ENCODE results near the gene COL24A1. TPM values are rescaled to one million over a fixed set of nuclear protein-coding genes. Genes with fewer than 3 reads are reported as not detected.

The COL24A1 gene
- total and polyA plus RNA-seq, 4 donors, result 0.33 to 16.7 (median 0.67) TPM

DNA sequence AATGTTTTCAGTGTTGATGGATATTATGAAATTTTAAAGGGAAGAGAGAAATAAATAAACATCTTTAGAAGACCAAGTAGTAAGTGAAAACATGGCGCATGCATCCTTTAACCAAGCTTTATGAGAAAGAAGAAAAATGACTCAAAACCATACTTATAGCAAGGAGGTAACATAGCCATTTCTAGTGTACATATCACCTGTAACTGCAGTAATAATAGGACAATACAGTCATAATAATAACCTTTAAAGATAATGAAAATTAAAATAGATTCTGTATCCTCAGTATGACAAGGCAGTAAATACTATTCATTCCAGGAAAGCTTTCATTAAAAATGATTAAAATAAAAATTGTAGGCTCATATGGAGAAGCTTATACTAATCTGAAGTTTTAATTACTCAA, 141.2 kb downstream of the COL24A1 start:
- Histone ChIP-seq H3K4me3 (no peak overlapping the region), H3K27ac (ENCODE audit: low read depth in 1 of 2, low read length in 1 of 2) (no peak overlapping the region), H3K4me1 (ENCODE audit: control insufficient read depth in 5 of 5, insufficient read depth in 5 of 5, low read length in 5 of 5) (peaks cover 0 to 5% (median 0%) of the 10 kb centered on the region in 5 donors), H3K9me3 (ENCODE audit: control insufficient read depth in 4 of 4, insufficient read depth in 3 of 4, low read length in 3 of 4) (no peaks in the 10 kb centered on the region), H3K36me3 (ENCODE audit: control insufficient read depth in 4 of 4, insufficient read depth in 4 of 4, low read length in 4 of 4) (peaks cover 0 to 15% (median 5%) of the 10 kb centered on the region in 4 donors), H3K27me3 (ENCODE audit: control insufficient read depth in 3 of 3, insufficient read depth in 3 of 3, low read length in 2 of 3) (no peaks in the 10 kb centered on the region), H3K9ac (ENCODE audit: insufficient read depth in 1 of 2, low read length in 2 of 2) (no peak overlapping the region)
- ATAC-seq (ENCODE audit: insufficient read depth, low FRiP score), result no peak
- no peak for DNase-seq
- TF ChIP-seq, protein P1, sequence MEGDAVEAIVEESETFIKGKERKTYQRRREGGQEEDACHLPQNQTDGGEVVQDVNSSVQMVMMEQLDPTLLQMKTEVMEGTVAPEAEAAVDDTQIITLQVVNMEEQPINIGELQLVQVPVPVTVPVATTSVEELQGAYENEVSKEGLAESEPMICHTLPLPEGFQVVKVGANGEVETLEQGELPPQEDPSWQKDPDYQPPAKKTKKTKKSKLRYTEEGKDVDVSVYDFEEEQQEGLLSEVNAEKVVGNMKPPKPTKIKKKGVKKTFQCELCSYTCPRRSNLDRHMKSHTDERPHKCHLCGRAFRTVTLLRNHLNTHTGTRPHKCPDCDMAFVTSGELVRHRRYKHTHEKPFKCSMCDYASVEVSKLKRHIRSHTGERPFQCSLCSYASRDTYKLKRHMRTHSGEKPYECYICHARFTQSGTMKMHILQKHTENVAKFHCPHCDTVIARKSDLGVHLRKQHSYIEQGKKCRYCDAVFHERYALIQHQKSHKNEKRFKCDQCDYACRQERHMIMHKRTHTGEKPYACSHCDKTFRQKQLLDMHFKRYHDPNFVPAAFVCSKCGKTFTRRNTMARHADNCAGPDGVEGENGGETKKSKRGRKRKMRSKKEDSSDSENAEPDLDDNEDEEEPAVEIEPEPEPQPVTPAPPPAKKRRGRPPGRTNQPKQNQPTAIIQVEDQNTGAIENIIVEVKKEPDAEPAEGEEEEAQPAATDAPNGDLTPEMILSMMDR (IDR thresholded peaks at IDR 0.05; ENCODE audit: control extremely low read depth, extremely low read depth), result no peak
- 93 to 100% methylated on average over 1 of the region's 1 CpG for WGBS, 2 donors

DNA sequence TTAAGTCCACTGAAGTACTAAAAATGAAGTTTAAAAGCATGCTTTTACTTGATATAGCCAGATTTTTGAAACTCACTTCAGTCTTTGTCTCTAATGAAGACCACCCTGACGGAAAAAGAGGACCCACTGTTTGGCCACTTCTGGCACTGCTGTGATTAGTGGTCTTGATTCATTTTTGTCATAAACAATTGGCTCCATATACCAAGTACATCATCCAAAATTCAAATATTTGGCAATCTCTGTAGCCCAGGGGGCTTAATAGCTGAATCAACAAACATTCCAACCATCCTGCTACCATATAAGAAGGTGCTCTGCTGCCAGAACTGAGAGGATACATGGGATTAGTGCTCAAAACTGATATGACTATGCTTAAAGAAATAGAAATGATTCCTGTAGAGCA, 156.0 kb downstream of the COL24A1 start:
- peak in 2 of 3 donors; percentile 72 to 82 for DNase-seq
- ATAC-seq (ENCODE audit: insufficient read depth, low FRiP score), result no peak
- 87 to 97% methylated on average over 1 of the region's 1 CpG for WGBS, 2 donors
- Histone ChIP-seq H3K9ac (ENCODE audit: insufficient read depth in 1 of 2, low read length in 2 of 2) (no peak overlapping the region), H3K27me3 (ENCODE audit: control insufficient read depth in 3 of 3, insufficient read depth in 3 of 3, low read length in 2 of 3) (no peaks in the 10 kb centered on the region), H3K4me1 (ENCODE audit: control insufficient read depth in 5 of 5, insufficient read depth in 5 of 5, low read length in 5 of 5) (peaks cover 0 to 14% (median 4%) of the 10 kb centered on the region in 5 donors), H3K27ac (ENCODE audit: low read depth in 1 of 2, low read length in 1 of 2) (no peak overlapping the region), H3K36me3 (ENCODE audit: control insufficient read depth in 4 of 4, insufficient read depth in 4 of 4, low read length in 4 of 4) (peaks cover 0 to 25% (median 10%) of the 10 kb centered on the region in 4 donors), H3K9me3 (ENCODE audit: control insufficient read depth in 4 of 4, insufficient read depth in 3 of 4, low read length in 3 of 4) (peaks cover 0 to 7% (median 2%) of the 10 kb centered on the region in 4 donors), H3K4me3 (no peak overlapping the region)
- TF ChIP-seq, protein P1 (IDR thresholded peaks at IDR 0.05; ENCODE audit: control extremely low read depth, extremely low read depth), result no peak

DNA sequence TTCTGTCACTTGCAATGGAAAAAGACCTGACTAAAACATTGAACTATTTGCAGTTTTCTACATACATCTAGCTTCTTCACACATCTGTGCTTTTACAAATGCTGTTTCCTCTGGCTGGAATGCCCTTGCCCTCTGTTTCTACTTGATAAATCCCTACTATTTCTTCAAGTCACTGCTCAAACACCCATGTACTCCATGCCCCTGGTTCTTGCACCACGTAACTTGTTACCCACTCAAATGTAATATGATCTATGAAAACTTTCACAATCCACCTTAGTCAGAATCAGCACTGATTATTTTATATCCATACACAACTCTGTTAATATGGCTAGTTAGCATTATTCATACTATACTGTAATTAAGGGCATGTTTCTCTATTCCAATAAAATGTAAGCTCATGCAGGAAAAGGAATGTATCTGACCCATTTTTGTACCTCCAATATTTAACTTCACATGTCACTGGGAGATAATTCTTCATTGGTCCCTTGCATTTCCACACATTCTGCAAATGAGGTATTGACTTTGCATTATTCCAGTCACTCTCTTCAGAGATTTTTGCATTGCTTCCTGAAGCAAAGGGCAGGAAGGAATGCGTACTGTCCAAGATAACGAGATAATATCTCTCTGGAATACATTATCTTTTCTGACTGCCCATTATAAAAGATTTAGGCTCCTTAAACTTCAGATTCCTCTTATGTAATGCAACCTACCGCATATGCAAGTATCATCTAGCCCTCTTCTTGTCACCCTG, 158.3 kb downstream of the COL24A1 start:
- WGBS, 2 donors, result 78% methylated on average over 4 of the region's 4 CpGs
- no peak for DNase-seq
- no peak overlapping the region for H3K27ac ChIP-seq (ENCODE audit: low read depth in 1 of 2, low read length in 1 of 2)
- ATAC-seq (ENCODE audit: insufficient read depth, low FRiP score), result no peak
- H3K9me3 ChIP-seq (ENCODE audit: control insufficient read depth in 4 of 4, insufficient read depth in 3 of 4, low read length in 3 of 4), result no peaks in the 10 kb centered on the region
- H3K27me3 ChIP-seq (ENCODE audit: control insufficient read depth in 3 of 3, insufficient read depth in 3 of 3, low read length in 2 of 3), result no peaks in the 10 kb centered on the region
- TF ChIP-seq, protein P1 (IDR thresholded peaks at IDR 0.05; ENCODE audit: control extremely low read depth, extremely low read depth), result no peak
- H3K36me3 ChIP-seq (ENCODE audit: control insufficient read depth in 4 of 4, insufficient read depth in 4 of 4, low read length in 4 of 4), result peaks cover 0 to 12% (median 4%) of the 10 kb centered on the region in 4 donors
- peaks cover 0 to 14% (median 4%) of the 10 kb centered on the region in 5 donors for H3K4me1 ChIP-seq (ENCODE audit: control insufficient read depth in 5 of 5, insufficient read depth in 5 of 5, low read length in 5 of 5)
- no peak overlapping the region for H3K4me3 ChIP-seq
- no peak overlapping the region for H3K9ac ChIP-seq (ENCODE audit: insufficient read depth in 1 of 2, low read length in 2 of 2)

Data from lung (tissue), 12 donors.